Measurements from ENCODE around the gene FHIT. TPM values are rescaled to one million over a fixed set of nuclear protein-coding genes. Genes with fewer than 3 reads are reported as not detected.

The FHIT gene
- total RNA-seq, 1 experiment from 2014 or later: 2.1 TPM

DNA sequence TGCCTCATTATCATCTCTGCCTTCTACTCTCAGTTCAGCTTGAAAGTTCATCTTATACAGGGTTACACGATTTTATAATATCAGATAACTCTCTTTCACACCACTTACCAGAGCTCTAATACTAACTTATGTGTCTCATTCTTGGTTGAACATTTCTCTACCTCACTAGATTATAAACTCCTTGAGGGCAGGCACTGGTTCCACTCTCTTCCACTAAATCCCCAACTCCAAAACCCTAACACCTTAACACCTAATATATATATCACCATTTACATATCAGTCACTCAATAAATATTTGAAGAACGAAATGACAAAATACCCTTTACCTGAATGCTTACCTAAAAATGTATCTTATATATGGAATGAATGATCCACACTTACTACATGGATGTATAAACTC is 977.2 kb downstream of the FHIT start:
- DNase-seq (ENCODE audit: extremely low read depth, low read depth): no peak

DNA sequence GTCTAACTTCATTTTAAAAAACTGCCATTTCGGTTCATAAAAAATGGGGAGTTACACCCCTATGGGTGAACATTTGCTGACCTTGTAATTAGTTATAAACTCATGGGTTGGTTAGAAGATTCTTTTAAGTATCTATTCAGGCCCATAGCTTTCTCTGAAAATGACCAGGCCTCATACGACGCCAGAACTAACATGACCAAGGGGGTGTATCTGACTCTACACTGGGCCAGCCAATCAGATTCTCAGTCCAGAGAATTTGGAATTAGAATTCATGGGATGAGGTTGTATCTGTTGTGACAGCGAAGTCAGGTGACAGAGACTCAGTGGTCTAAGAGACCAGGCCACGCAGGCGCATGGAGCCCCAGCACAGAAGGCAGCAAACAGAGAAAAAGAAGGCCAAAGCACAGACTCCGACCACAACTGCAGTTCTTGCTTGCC is 981.4 kb downstream of the FHIT start:
- no peak for DNase-seq (ENCODE audit: extremely low read depth, low read depth)

DNA sequence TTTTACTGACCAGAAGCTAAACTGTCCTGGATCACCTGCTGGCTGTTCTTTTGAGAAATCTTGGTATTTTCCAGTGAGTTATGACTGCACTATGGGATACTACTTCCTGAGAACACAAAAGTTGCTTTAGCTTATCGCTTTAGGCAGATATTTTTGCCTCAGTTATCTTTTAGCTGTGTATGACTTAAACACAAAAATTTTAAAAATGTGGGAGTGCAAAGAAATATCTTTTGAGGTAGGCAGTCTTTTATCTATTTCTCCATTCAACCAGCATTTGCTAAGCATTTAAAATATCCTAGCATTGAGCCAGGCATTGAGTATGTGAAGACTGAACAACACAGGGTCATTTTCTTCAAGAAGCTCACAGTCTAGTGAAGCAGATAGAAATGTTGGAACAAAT is 981.9 kb downstream of the FHIT start:
- no peak for DNase-seq (ENCODE audit: extremely low read depth, low read depth)

GRCh38 chr3:60268123-60268522 is 983.1 kb downstream of the FHIT start:
- no peak for DNase-seq (ENCODE audit: extremely low read depth, low read depth)

GRCh38 chr3:60266444-60266843 is 984.8 kb downstream of the FHIT start:
- no peak for DNase-seq (ENCODE audit: extremely low read depth, low read depth)

DNA sequence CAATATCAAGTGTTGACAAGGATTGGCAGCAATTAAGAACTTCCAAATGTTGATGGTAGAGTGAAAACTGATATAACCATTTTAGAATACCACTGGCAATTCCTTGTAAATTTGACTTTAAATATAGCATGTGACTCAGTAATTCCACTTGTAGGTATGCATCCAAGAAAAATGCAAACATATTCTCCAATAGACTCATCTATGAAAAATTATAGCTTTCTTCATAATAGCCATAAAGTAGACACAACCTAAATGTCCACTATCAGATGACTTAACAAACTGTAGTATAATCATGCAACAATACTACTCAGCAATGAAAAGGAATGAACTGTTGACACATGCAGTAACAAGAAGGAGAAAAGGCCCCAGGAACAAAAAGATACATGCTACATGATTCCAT is 988.1 kb downstream of the FHIT start:
- no peak for DNase-seq (ENCODE audit: extremely low read depth, low read depth)

DNA sequence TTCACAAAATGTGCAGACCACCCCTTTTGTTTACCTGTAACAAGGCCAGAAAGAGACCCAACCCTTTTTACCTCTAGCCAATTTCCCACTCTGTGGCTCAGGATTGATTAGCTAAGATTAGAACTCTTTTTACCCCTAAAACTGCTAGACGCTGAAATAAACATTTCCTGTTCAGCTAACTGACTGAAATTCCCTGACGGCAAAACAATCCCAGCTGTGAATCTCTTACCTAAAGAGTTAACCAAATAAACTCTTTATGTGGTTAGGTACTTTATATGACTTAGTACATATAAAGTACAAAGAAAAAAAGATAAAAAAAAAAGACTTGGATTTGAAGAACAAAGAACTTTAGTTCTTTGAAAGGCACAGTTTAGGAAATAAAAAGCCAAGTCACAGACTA is 988.7 kb downstream of the FHIT start:
- DNase-seq (ENCODE audit: extremely low read depth, low read depth): no peak

DNA sequence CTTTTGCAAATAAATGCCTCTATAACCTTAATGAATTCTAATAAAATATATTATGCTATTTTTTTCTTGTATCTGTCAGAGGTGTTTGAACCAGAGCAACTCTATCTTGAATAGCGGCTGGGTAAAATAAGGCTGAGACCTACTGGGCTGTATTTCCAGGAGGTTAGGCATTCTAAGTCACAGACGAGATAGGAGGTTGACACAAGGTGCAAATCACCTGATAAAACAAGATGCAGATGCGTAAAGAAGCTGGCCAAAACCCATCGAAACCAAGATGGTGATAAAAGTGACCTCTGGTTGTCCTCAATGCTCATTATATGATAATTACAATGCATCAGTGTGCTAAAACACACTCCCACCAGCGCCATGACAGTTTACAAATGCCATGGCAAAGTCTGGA is 990.7 kb downstream of the FHIT start:
- no peak for DNase-seq (ENCODE audit: extremely low read depth, low read depth)

- no peak for DNase-seq (ENCODE audit: extremely low read depth, low read depth)
Measured at GRCh38 chr3:60250810-60251209, 1000.4 kb downstream of the FHIT start.

DNA sequence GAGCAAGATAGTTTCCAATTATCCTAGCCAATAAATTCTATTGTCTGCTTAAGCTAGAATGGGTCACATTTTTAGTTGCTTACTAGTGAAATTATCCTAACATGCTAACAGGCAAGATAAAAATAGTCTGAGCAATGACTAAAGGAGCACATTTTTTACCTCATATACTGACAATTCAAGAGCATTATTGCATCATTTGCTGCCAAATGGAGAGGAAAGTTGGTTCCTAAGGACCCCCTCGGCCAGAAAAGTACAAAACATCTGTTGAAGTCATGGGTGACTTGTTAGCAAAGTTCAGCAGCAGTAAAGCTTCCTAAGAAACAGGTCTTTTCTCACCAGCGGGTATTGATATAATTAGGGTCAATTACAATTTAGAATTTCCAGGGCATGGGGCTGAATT is 1001.0 kb downstream of the FHIT start:
- DNase-seq (ENCODE audit: extremely low read depth, low read depth): no peak

- no peak for DNase-seq (ENCODE audit: extremely low read depth, low read depth)
Measured at GRCh38 chr3:60246361-60246760, 1004.9 kb downstream of the FHIT start.

GRCh38 chr3:60243456-60243855 is 1007.8 kb downstream of the FHIT start:
- no peak for DNase-seq (ENCODE audit: extremely low read depth, low read depth)

DNA sequence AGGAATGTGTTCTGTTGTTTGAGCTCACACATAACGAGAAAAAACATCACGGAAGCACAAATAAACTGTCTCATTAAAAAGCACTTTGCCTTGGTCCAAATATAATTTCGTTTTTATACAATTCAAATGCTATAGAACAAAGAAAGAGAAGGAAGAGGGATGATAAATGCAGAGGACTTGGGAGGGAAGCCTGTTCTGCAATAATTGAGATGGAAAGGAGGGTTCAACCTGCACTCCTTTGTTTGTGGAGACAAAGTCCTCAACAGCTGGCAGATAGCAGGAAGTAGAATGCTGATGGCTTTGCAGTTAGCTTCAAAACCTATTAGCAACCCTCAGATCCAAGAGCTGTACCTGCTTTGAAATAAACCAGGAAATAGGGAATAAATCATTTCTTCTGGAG is 1010.8 kb downstream of the FHIT start:
- no peak for DNase-seq (ENCODE audit: extremely low read depth, low read depth)

DNA sequence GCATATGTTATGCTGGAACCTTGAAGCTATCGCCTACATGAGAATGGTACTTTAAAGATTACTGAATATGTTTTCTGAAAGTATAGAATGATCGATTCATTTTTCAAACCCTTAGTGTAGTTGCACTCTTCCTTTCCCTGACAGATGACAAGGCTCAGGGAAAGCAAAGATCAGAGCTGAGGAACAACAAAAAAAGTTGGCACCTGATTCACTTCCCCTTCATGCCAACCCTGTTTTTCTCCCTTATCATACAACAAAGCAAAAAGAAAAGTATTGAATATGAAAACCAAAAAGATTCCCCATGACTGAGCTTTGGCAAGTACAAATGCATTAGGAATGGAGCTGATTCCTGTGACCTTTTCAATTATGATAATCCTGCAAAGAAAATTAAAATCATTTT is 1012.7 kb downstream of the FHIT start:
- DNase-seq (ENCODE audit: extremely low read depth, low read depth): no peak

- no peak for DNase-seq (ENCODE audit: extremely low read depth, low read depth)
Measured at GRCh38 chr3:60229502-60229901, 1021.8 kb downstream of the FHIT start.

GRCh38 chr3:60228823-60229222 is 1022.4 kb downstream of the FHIT start:
- DNase-seq (ENCODE audit: extremely low read depth, low read depth): no peak

- DNase-seq (ENCODE audit: extremely low read depth, low read depth): no peak
Measured at GRCh38 chr3:60226912-60227311, 1024.3 kb downstream of the FHIT start.

DNA sequence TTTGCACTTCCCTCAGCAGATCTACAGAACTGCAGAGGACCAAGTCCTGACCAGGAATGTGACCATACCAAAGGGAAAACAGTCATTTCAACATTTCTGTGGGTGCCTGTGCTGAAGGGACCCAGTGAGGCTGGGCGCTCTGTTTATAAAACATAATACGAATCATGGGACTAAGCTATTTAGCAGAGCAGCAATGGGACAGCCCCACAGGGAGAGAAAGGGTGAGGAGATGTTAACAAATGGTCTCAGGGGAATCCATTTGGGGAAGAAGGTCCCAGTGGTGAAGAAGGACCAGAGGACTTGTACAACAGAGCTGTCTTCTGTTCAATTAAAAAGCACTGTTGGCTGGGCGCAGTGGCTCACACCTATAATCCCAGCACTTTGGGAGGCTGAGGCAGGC is 1025.4 kb downstream of the FHIT start:
- DNase-seq (ENCODE audit: extremely low read depth, low read depth): no peak

- DNase-seq (ENCODE audit: extremely low read depth, low read depth): no peak
Measured at GRCh38 chr3:60220768-60221167, 1030.5 kb downstream of the FHIT start.

DNA sequence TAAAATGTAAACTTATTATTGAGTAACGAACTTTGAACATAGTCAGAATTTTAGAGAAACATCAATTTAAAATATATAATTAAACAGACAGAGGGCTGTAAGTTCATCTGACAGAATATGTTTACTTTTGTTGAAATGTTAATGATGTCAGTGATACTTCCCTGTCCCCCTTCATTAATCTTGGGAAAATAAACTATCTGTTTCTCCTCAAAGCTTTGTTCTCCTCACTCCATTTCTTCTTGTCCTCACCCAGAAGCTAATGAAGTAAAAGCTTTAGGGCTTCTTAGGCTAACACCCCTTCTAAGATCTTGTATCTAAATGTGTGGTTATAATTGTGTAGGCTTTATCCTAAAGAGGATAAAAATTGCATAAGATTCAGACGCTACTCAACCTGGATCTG is 1031.8 kb downstream of the FHIT start:
- DNase-seq (ENCODE audit: extremely low read depth, low read depth): no peak

DNA sequence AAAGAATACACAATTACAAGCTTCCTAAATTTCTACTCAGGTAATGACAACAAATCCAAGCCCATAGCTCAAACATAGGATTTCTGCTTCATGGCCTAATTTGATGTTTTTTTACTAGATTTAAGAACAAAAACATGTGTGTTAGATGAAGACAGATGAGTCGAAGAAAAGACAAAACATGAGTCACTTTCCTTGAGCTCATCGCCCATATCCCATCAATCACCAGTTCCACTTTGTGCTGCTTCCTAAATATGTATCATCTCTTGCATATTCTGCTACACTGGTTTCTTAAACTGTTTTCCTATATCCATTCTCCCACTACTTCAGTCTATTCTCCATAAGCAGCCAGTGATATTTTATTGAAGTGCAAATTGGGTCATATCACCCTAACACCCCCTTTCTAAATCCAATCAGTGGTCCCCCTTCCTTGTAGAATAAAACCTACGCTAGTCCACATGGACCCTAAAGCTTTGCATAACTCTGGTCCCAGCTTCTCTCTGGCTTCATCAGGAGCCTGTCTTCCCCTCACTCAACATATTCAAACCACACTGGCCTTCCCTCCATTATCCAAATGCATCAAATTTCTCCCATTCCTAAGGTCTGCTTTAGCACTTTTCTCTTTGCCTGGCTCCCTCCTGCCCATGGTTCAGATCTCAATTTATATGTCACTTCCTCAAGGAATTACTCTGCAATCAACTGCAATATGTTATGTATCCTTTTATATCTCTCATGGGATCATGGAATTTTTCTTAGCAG is 1033.9 kb downstream of the FHIT start:
- DNase-seq (ENCODE audit: extremely low read depth, low read depth): no peak

DNA sequence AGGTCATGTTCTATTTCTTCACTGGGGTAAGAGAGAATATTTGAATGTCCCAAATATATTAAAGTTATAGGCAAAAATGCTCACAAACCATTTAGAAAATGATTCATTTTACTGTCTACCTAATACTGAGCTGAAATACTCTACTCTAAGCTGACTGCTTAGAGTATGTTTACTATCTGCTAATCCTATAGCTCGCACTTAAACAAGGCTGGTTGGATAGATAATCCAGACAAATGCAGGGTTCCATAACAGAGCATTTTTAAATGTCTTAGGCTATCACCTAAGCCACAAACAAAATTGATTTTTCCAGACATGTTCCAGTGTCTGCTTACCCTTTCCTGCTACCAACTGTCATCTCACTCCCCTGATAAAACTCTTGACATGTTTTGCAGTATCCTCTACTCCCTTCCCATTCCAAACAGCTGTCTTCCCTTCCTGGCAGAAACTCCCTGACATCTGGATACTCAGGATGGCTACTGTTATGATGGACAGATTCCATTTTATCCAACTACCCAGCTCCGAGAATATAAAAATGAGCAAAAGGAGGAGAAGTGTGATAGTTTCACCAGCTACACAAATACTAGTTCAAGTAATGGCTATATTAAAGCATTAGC is 1034.7 kb downstream of the FHIT start:
- DNase-seq (ENCODE audit: extremely low read depth, low read depth): no peak

DNA sequence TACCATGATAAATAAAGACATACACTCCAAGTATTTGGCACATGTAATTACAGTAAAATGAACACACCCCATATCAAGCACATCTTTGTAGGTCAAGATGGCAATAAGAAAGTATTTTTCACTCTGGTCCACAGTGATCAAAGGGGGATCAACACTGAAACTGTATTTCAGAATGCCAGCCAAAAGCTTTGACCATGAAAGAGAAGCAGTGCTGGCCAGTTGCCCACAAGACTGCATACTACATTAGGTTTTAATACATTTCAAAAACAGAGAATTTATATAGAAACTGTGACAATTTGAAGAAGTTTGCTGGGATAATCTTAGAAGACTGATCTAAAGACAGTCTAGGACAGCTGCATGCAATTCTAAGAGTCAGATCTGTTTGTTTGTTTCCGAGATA is 1035.3 kb downstream of the FHIT start:
- DNase-seq (ENCODE audit: extremely low read depth, low read depth): no peak

Measured in NCI-H460 (cell line).